Stimulated activated CD8-positive, alpha-beta memory T cell treated with anti-CD3 and anti-CD28 coated beads, Interleukin-4, amount 100 ng/mL, for 1 hour (primary cell): Measurements from ENCODE around the gene TMEM178B.
"Not testable (repeated sequence)": the region's sequence is repeated elsewhere in the genome, so short reads cannot be mapped to it uniquely, and the experiment has no call there.

Source experiments
- DNase-seq, 2 donors: peaks; one replicate each; pipeline ENCODE4 v3.0.0-alpha.2; 2020; ENCODE audit warnings: low read depth in 2 of 2, low spot score in 1 of 2

Gene TMEM178B

DNA sequence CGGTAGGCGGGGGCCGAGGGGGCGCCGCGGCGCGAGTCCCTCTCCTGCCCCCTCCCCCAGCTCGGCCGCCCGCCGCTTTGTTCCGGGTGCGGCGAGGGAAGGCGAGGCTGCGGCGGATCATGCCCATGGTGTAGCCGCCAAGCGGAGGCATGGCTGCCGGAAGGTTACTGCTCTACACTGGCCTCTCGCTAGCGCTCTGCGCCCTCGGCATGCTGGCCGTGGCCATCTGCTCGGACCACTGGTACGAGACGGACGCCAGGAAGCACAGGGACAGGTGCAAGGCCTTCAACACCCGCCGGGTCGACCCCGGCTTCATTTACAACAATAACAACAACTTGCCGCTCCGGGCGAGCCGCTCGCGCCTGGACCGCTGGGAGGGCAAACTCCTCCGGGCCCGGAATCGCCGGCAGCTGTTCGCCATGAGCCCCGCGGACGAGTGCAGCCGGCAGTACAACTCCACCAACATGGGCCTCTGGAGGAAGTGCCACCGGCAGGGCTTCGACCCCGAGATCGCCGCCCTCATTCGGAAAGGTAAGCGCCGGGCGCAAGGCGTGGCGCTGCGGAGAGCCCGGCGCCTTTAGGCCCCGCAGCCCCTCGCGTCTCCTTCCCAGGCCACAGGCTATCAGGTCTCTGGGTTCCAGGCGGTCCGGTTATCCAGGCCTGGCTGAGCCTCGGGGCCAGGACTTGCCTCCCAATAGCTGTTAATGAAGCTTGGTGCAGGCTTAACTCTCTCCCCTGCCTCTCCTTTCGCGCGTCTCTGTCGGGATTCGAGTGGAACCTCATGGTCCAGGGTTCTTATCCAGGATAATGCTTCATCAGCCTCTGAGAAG is 513 bp downstream of the TMEM178B start:
- DNase-seq = no peak

GRCh38 chr7:141074997-141075396 is 1.1 kb downstream of the TMEM178B start:
- no peak for DNase-seq

GRCh38 chr7:141076377-141076776 is 2.5 kb downstream of the TMEM178B start:
- DNase-seq = no peak

DNA sequence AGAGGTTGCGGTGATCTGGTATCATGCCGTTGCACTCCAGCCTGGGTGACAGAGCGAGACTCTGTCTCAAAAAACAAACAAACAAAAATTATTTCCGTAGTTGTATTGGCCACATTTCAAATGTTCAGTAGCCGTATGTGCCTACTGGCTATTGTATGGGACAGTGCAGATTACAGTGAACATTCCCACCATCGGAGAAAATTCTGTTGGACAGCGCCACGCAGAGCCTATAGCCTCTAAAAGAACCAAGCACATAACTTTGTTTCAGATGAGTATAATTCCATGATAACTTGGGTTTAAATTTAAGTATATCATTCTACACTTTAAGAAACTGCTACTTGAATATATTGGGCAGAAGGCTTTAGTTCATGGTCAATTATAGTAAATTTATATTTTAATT is 5.4 kb downstream of the TMEM178B start:
- DNase-seq = no peak

- not testable (repeated sequence) for DNase-seq
Measured at GRCh38 chr7:141089490-141089889, 15.6 kb downstream of the TMEM178B start.

DNA sequence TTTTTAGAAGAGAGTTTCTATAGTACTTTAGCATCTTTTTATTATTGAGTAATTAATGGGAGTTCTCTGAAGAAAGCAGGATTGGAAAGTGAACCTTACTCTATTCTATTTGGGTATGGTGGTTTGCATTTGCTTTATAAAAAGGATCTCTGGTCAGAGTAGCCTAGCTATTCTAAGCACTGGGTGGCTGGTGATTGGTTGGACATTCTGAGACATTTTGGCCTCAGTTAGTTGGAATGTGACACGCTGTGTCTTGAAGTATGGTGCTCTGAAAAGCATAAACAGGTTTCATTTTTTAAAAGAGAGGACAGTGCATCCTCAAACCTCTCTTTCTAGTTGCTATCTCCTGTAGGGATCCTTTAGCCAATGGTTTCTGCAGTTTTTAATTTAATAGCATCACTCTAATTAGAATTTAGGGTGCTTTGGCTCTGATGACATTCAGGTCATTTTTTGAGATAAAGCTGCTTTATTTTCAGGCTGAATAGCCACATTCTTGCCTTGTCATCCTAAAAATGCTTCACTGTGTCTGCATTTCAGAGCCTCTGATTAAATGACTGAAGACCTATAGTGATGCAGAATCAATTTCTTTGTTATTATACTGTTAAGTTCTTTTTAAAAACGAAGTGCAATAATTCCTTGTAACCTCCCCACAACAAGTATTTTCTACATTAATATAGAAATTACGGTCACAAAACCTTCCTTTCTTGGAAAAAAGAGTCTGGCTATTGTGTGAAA is 20.6 kb downstream of the TMEM178B start:
- no peak for DNase-seq

- DNase-seq = no peak
Measured at GRCh38 chr7:141097430-141097829, 23.6 kb downstream of the TMEM178B start.

- DNase-seq = no peak
Measured at GRCh38 chr7:141102436-141102835, 28.6 kb downstream of the TMEM178B start.

DNA sequence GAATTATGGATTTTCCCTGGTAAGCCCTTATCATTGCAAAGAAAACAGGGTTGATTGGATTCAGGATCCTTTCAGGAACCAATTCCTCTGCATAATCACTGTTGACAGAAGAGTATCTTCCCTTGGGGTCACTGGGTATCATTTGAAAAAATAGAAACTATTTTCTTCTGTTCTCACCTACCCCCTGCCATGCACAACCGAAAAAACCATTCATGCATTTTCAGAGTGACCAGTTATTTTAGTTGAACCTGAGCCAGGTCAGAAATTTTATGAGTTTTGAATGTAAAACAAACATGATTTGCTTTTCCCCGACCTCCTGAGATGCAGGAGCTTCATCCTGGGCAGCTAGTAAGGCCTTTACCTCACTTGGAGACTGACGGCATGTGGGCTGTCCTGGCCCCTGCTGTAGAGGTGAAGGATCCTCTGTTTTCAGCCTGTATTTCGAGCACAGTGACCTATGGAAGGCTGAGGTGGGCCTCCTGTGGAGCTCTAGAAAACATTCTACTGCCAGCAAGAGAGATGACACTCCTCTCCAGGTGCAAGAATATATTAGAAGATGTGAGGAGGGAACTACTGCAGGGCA is 30.1 kb downstream of the TMEM178B start:
- no peak for DNase-seq

- DNase-seq = no peak
Measured at GRCh38 chr7:141113131-141113530, 39.3 kb downstream of the TMEM178B start.

- DNase-seq = no peak
Measured at GRCh38 chr7:141114029-141114664, 40.3 kb downstream of the TMEM178B start.

DNA sequence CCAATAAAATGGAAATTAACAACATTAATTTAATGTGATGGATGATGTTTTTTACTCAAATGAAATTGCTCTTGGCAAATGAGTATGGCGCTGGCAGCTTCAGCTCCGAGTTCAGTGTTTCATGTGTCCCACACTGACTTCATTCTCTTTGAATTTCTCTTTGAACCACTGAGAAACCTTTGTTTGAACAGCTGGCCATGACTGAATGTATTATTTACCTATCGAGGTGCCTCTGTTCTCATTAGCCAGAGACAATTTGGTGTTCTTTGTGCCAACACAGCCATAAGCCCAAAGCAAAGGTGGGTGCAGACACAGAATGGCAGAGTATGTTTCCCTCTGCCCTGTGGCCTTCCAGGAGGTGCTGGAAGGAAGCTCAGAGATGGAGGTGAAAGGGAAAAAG is 42.1 kb downstream of the TMEM178B start:
- no peak for DNase-seq

GRCh38 chr7:141116661-141117060 is 42.8 kb downstream of the TMEM178B start:
- DNase-seq = not testable (repeated sequence)

GRCh38 chr7:141118767-141119166 is 44.9 kb downstream of the TMEM178B start:
- no peak for DNase-seq

GRCh38 chr7:141119187-141119586 is 45.3 kb downstream of the TMEM178B start:
- DNase-seq = no peak

DNA sequence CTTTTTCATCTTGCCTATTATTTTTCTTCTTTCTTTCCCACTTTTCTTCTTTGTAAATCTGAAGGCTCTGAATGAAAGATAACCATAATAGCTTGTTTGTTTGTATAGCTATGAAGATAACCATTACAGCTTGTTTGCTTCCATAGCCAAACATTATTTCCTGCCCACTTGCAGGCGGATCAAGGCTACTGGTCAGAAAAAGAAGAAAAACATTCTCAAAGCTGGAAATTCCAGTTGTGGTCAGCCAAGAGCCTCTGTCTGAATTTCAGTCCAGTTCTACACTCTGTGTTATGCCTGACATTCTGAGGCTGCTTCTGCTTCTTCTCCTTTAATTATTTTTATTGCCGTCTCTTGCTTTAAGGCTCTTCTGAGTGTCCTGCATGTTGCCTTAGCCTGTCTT is 48.9 kb downstream of the TMEM178B start:
- DNase-seq = no peak

- DNase-seq = no peak
Measured at GRCh38 chr7:141123522-141123921, 49.7 kb downstream of the TMEM178B start.

- no peak for DNase-seq
Measured at GRCh38 chr7:141126107-141126506, 52.2 kb downstream of the TMEM178B start.

DNA sequence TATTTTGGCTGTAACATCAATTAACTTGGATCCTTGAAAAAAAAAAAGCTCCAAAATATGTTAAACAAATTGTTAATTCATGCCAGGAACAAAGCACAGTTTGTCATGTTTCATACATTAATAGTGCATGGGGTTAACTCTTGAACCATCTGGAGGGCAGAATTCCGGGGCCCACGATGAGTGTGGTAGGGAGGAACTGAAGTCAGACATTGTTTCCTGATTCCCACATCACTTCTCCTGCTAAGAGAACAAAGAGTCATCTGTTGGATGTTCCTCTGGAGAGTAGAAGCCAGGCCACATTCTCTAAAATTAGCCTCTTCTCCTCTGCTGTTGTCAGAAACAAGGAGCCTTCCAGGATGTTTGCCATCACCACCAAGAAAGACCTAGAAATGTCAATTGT is 54.6 kb downstream of the TMEM178B start:
- no peak for DNase-seq

DNA sequence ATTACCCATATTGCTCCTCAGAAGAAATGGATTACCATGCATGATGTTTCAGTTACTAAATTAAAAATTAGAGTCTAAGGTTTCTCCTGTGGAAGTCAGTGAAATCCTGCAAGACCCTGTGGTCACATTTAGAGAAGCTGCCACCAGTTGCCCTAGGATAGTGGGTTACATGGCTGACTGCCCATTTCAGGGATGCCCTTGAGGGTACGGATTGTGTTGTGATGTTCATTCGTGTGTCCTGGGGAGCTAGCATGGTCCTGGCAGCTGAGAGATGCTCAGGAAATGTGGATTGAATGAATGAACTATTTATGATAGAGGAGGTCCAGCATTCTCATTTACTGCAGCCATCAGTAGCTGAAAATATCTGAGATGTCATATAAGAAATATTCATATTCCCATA is 55.1 kb downstream of the TMEM178B start:
- DNase-seq = no peak

DNA sequence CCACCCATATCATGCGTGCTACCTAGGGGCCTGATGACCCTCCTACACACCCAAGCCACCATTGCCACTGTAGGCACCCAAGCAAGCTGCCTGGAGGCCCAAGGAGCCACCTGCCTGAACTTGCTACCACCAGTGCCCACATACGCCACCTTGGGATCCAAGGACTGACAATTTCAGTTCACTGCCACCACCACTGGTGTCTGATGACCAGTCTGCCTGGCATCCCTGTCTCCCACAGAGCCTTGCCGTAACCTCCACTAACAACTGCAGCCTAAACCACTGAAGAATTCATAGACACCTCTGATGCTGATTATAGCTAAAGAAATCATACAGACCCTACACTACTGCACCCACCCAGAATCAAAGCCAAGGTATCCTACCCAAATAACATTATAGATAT is 58.8 kb downstream of the TMEM178B start:
- no peak for DNase-seq

- DNase-seq = no peak
Measured at GRCh38 chr7:141133646-141134045, 59.8 kb downstream of the TMEM178B start.
